HepG2 (cell line): ENCODE data around the gene HMGN4. TPM values are rescaled to one million over a fixed set of nuclear protein-coding genes. Genes with fewer than 3 reads are reported as not detected.

Experiments used
- MXI1 ChIP-seq: IDR thresholded peaks from 3 replicates; pipeline ENCODE4 v1.6.1; 2012; ENCODE audit warnings: low read depth, low read length, inconsistent platforms, borderline replicate concordance
- SNAPC2 ChIP-seq: sonication (generic); formaldehyde crosslinking; IDR thresholded peaks from 2 replicates; pipeline ENCODE4 v1.8.1; 2022; ENCODE audit warnings: mild to moderate bottlenecking, missing genetic modification reagents
- ZNF136 ChIP-seq: sonication (generic); formaldehyde crosslinking; IDR thresholded peaks from 2 replicates; pipeline ENCODE4 v1.8.1; 2022; ENCODE audit warnings: low read depth, mild to moderate bottlenecking, moderate library complexity, missing genetic modification reagents
- ZNF678 ChIP-seq: sonication (generic); formaldehyde crosslinking; IDR thresholded peaks from 2 replicates; pipeline ENCODE4 v1.4.0; 2020; ENCODE audit warnings: mild to moderate bottlenecking, missing genetic modification reagents
- ZNF891 ChIP-seq: sonication (generic); formaldehyde crosslinking; IDR thresholded peaks from 2 replicates; pipeline ENCODE4 v1.5.0; 2020; ENCODE audit warnings: mild to moderate bottlenecking, missing genetic modification reagents
- polyA plus RNA-seq, 8 experiments: library from polyadenylated mRNA; depleted of rRNA in 3 of 8; stranded (reverse) in 7 of 8; unstranded in 1 of 8; fragments of >200 nt; fragmentation: Illumina TruSeq in 4 of 8; extraction: Trizol in 4 of 8; gene quantifications; 2 replicates each; pipeline versions ENCODE4 v1.2.1 to v1.2.3, GENCODE V29; 2011 to 2016; ENCODE audit warnings: low read depth in 4 of 8, missing spikeins in 1 of 8, mixed read lengths in 1 of 8; ENCODE audit not compliant: insufficient read depth in 1 of 8
- total RNA-seq, 5 experiments: library from RNA; depleted of rRNA; stranded (reverse); fragments of >200 nt; fragmentation: Illumina TruSeq; extraction: Trizol; gene quantifications; 2 replicates each; pipeline ENCODE4 v1.2.3, GENCODE V29; 2016; ENCODE audit warnings: low read depth in 1 of 5
- TF ChIP-seq, protein P1 (sequence below), 2 experiments: sonication (generic) in 1 of 2; formaldehyde crosslinking in 1 of 2; IDR thresholded peaks; 2 replicates each; pipeline versions ENCODE4 v1.4.0 to v1.6.1; 2016 to 2020; ENCODE audit warnings: borderline replicate concordance in 1 of 2, low read depth in 1 of 2, mild to moderate bottlenecking in 1 of 2, missing genetic modification reagents in 1 of 2
- TF ChIP-seq, protein P2 (sequence below): fragments of 450-650 bp; IDR thresholded peaks from 2 replicates; pipeline ENCODE4 v1.6.1; 2017
- TF ChIP-seq, protein P3 (sequence below), 2 experiments: fragments of 450-650 bp in 1 of 2; sonication (generic) in 1 of 2; formaldehyde crosslinking in 1 of 2; IDR thresholded peaks; 2 replicates each; pipeline versions ENCODE4 v1.6.1 to v1.8.0; 2016 to 2022; ENCODE audit warnings: antibody characterized with exemption in 1 of 2, mild to moderate bottlenecking in 1 of 2, missing genetic modification reagents in 1 of 2
- TF ChIP-seq, protein P4 (sequence below): sonication (generic); formaldehyde crosslinking; IDR thresholded peaks from 2 replicates; pipeline ENCODE4 v1.5.0; 2020; ENCODE audit warnings: mild to moderate bottlenecking, missing genetic modification reagents

Gene HMGN4
- total and polyA plus RNA-seq, 2 of the 13 experiments (the other 11 are each of a cell fraction or from before 2014, with no cell fraction given): 39.9 to 52.1 TPM

DNA sequence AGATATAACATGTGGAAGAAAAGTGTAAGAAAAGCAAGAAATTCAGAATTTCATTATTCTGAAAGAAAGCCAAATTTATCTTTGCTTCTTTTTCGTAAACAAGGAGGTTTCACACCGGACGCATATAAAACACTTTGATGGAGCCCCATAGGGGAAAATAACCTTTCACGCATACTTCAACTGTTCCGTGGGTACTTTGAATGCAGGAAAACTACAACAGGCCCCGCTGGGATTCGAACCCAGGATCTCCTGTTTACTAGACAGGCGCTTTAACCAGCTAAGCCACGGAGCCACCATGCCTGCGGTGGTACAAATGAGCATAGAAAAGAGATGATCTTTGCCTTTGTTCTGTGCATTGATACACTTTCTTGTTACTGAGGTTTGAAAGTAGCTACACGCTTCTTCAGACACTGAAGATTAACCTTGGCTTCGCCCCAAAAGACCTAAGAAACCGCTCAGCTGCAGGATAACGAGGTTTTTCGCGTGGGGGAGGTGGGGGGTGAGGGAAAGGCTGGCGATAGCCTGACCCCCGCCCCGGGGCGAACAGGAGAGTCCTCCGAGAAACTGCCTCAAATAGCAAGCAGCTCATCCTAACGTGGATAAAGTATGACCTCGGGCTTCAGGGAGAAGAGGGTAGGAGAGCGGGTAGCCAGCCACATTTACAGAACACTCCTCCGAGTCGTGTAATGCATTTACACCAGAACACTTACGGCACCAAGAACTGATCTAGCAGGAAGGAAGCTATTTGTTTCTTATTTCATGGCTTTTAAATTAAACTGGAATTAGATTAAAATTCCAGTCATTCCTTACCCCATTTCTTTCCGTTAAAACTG, 5.3 kb upstream of the HMGN4 start (continued):
- TF ChIP-seq, protein P1, sequence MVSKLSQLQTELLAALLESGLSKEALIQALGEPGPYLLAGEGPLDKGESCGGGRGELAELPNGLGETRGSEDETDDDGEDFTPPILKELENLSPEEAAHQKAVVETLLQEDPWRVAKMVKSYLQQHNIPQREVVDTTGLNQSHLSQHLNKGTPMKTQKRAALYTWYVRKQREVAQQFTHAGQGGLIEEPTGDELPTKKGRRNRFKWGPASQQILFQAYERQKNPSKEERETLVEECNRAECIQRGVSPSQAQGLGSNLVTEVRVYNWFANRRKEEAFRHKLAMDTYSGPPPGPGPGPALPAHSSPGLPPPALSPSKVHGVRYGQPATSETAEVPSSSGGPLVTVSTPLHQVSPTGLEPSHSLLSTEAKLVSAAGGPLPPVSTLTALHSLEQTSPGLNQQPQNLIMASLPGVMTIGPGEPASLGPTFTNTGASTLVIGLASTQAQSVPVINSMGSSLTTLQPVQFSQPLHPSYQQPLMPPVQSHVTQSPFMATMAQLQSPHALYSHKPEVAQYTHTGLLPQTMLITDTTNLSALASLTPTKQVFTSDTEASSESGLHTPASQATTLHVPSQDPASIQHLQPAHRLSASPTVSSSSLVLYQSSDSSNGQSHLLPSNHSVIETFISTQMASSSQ (IDR thresholded peaks at IDR 0.05; ENCODE audit: low read depth): peak; percentile 68
- TF ChIP-seq, protein P1 (CRISPR knock-in tag; IDR thresholded peaks at IDR 0.05; ENCODE audit: borderline replicate concordance): peak; percentile 58; the same call in 1 of the 2 replicates
- TF ChIP-seq, protein P2, sequence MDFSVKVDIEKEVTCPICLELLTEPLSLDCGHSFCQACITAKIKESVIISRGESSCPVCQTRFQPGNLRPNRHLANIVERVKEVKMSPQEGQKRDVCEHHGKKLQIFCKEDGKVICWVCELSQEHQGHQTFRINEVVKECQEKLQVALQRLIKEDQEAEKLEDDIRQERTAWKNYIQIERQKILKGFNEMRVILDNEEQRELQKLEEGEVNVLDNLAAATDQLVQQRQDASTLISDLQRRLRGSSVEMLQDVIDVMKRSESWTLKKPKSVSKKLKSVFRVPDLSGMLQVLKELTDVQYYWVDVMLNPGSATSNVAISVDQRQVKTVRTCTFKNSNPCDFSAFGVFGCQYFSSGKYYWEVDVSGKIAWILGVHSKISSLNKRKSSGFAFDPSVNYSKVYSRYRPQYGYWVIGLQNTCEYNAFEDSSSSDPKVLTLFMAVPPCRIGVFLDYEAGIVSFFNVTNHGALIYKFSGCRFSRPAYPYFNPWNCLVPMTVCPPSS: no peak
- TF ChIP-seq ZNF136 (CRISPR knock-in tag) (peak; percentile 95; the same call in 1 of the 2 replicates), MXI1 (peak; percentile 61; the same call in 1 of the 3 replicates), ZNF678 (CRISPR knock-in tag) (no peak), SNAPC2 (CRISPR knock-in tag) (0 out of 2 replicates have a peak, but pooled peaks have one; percentile 62), ZNF891 (CRISPR knock-in tag) (no peak)
- TF ChIP-seq, protein P3, sequence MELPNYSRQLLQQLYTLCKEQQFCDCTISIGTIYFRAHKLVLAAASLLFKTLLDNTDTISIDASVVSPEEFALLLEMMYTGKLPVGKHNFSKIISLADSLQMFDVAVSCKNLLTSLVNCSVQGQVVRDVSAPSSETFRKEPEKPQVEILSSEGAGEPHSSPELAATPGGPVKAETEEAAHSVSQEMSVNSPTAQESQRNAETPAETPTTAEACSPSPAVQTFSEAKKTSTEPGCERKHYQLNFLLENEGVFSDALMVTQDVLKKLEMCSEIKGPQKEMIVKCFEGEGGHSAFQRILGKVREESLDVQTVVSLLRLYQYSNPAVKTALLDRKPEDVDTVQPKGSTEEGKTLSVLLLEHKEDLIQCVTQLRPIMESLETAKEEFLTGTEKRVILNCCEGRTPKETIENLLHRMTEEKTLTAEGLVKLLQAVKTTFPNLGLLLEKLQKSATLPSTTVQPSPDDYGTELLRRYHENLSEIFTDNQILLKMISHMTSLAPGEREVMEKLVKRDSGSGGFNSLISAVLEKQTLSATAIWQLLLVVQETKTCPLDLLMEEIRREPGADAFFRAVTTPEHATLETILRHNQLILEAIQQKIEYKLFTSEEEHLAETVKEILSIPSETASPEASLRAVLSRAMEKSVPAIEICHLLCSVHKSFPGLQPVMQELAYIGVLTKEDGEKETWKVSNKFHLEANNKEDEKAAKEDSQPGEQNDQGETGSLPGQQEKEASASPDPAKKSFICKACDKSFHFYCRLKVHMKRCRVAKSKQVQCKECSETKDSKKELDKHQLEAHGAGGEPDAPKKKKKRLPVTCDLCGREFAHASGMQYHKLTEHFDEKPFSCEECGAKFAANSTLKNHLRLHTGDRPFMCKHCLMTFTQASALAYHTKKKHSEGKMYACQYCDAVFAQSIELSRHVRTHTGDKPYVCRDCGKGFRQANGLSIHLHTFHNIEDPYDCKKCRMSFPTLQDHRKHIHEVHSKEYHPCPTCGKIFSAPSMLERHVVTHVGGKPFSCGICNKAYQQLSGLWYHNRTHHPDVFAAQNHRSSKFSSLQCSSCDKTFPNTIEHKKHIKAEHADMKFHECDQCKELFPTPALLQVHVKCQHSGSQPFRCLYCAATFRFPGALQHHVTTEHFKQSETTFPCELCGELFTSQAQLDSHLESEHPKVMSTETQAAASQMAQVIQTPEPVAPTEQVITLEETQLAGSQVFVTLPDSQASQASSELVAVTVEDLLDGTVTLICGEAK (IDR thresholded peaks at IDR 0.05): no peak
- TF ChIP-seq, protein P3 (CRISPR knock-in tag; IDR thresholded peaks at IDR 0.05): no peak
- TF ChIP-seq, protein P4, sequence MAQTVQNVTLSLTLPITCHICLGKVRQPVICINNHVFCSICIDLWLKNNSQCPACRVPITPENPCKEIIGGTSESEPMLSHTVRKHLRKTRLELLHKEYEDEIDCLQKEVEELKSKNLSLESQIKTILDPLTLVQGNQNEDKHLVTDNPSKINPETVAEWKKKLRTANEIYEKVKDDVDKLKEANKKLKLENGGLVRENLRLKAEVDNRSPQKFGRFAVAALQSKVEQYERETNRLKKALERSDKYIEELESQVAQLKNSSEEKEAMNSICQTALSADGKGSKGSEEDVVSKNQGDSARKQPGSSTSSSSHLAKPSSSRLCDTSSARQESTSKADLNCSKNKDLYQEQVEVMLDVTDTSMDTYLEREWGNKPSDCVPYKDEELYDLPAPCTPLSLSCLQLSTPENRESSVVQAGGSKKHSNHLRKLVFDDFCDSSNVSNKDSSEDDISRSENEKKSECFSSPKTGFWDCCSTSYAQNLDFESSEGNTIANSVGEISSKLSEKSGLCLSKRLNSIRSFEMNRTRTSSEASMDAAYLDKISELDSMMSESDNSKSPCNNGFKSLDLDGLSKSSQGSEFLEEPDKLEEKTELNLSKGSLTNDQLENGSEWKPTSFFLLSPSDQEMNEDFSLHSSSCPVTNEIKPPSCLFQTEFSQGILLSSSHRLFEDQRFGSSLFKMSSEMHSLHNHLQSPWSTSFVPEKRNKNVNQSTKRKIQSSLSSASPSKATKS (CRISPR knock-in tag): no peak
